ENCODE measurements around the gene SERPINA12. TPM values are rescaled to one million over a fixed set of nuclear protein-coding genes. Genes with fewer than 3 reads are reported as not detected.

SERPINA12 gene
- total and polyA plus RNA-seq, 8 donors, result not detected

- ATAC-seq, result no peak
- no peak for DNase-seq
- 78 to 91% methylated on average over 6 of the region's 6 CpGs for WGBS, 2 donors
- H3K27ac ChIP-seq, result no peak overlapping the region
- TF ChIP-seq CTCF (IDR thresholded peaks at IDR 0.05), result no peak
- peaks cover 0 to 3% (median 0%) of the 10 kb centered on the region in 3 donors for H3K4me1 ChIP-seq
- H3K27me3 ChIP-seq, result no peaks in the 10 kb centered on the region
- H3K36me3 ChIP-seq, result no peaks in the 10 kb centered on the region
- no peak overlapping the region for H3K4me3 ChIP-seq
- intact Hi-C loops (cut with DNase I), result no loop called here
- FAIRE-seq, result no peak
- H3K9me3 ChIP-seq, result no peaks in the 10 kb centered on the region
Measured at GRCh38 chr14:94538070-94538740, 28.9 kb upstream of the SERPINA12 start.

GRCh38 chr14:94536836-94537235 is 27.6 kb upstream of the SERPINA12 start:
- intact Hi-C loops (cut with DNase I), result no loop called here
- no peak for FAIRE-seq
- no peak for ATAC-seq

GRCh38 chr14:94535506-94535905 is 26.2 kb upstream of the SERPINA12 start:
- H3K27me3 ChIP-seq, result no peaks in the 10 kb centered on the region
- DNase-seq, result no peak
- H3K27ac ChIP-seq, result no peak overlapping the region
- intact Hi-C loops (cut with DNase I), result no loop called here
- H3K4me1 ChIP-seq, result peaks cover 0 to 3% (median 0%) of the 10 kb centered on the region in 3 donors
- ATAC-seq, result no peak
- no peaks in the 10 kb centered on the region for H3K36me3 ChIP-seq
- FAIRE-seq, result no peak
- WGBS, 2 donors, result 72 to 79% methylated on average over 3 of the region's 3 CpGs
- no peak for TF ChIP-seq CTCF (IDR thresholded peaks at IDR 0.05)
- no peak overlapping the region for H3K4me3 ChIP-seq
- no peaks in the 10 kb centered on the region for H3K9me3 ChIP-seq

More at GRCh38 chr14:94536836-94537235, 27.6 kb upstream of the SERPINA12 start:
- H3K36me3 ChIP-seq, result no peaks in the 10 kb centered on the region
- no peaks in the 10 kb centered on the region for H3K9me3 ChIP-seq
- no peak overlapping the region for H3K27ac ChIP-seq
- DNase-seq, result no peak
- H3K4me1 ChIP-seq, result peaks cover 0 to 3% (median 0%) of the 10 kb centered on the region in 3 donors
- 64 to 69% methylated on average over 2 of the region's 2 CpGs for WGBS, 2 donors
- TF ChIP-seq CTCF (IDR thresholded peaks at IDR 0.05), result no peak
- no peaks in the 10 kb centered on the region for H3K27me3 ChIP-seq
- H3K4me3 ChIP-seq, result no peak overlapping the region

- intact Hi-C loops (cut with DNase I), result no loop called here
- no peak for DNase-seq
- H3K4me1 ChIP-seq, result no peaks in the 10 kb centered on the region
- no peaks in the 10 kb centered on the region for H3K36me3 ChIP-seq
- H3K27ac ChIP-seq, result no peak overlapping the region
- no peaks in the 10 kb centered on the region for H3K27me3 ChIP-seq
- 65 to 68% methylated on average over 2 of the region's 2 CpGs for WGBS, 2 donors
- no peaks in the 10 kb centered on the region for H3K9me3 ChIP-seq
- H3K4me3 ChIP-seq, result no peak overlapping the region
- no peak for TF ChIP-seq CTCF (IDR thresholded peaks at IDR 0.05)
- no peak for FAIRE-seq
- no peak for ATAC-seq
Measured at GRCh38 chr14:94532447-94532846, 23.2 kb upstream of the SERPINA12 start.

GRCh38 chr14:94531187-94531586 is 21.9 kb upstream of the SERPINA12 start:
- H3K27ac ChIP-seq, result no peak overlapping the region
- FAIRE-seq, result no peak

More at GRCh38 chr14:94531187-94531586, 21.9 kb upstream of the SERPINA12 start:
- Histone ChIP-seq H3K4me3 (no peak overlapping the region), H3K9me3 (no peaks in the 10 kb centered on the region), H3K36me3 (no peaks in the 10 kb centered on the region), H3K4me1 (no peaks in the 10 kb centered on the region), H3K27me3 (no peaks in the 10 kb centered on the region)
- DNase-seq, result no peak
- intact Hi-C loops (cut with DNase I), result no loop called here
- no peak for ATAC-seq
- TF ChIP-seq CTCF (IDR thresholded peaks at IDR 0.05), result no peak

All from pancreas (tissue), 10 donors.